ENCODE measurements around the gene RSAD2.

- no peak for TF ChIP-seq CTCF (IDR thresholded peaks at IDR 0.05; ENCODE audit: low read length)
- no peak for TF ChIP-seq EZH2 (IDR thresholded peaks at IDR 0.05; ENCODE audit: borderline replicate concordance, low read length)
Measured at GRCh38 chr2:6834163-6834562, 43.4 kb upstream of the RSAD2 start.
